WERI-Rb-1 (cell line): ENCODE measurements around the gene BCL2L11.

Source experiments
- DNase-seq: peaks from one replicate; pipeline ENCODE4 v3.0.0-alpha.2; 2020
- H3K27ac ChIP-seq: fragments of 250-450 bp; sonication (Bioruptor Pico); 2 replicates; pipeline ENCODE4 v1.5.1; 2020; ENCODE audit warnings: mild to moderate bottlenecking, moderate library complexity
- H3K27me3 ChIP-seq: fragments of 250-450 bp; sonication (Bioruptor Pico); 2 replicates; pipeline ENCODE4 v1.5.1; 2021; ENCODE audit warnings: mild to moderate bottlenecking, low read depth, moderate library complexity; ENCODE audit not compliant: insufficient read depth, severe bottlenecking
- H3K36me3 ChIP-seq: fragments of 250-450 bp; sonication (Bioruptor Pico); 2 replicates; pipeline ENCODE4 v1.5.1; 2020; ENCODE audit warnings: mild to moderate bottlenecking, moderate library complexity
- H3K4me3 ChIP-seq: 2 replicates; pipeline ENCODE4 v1.5.1; 2011; ENCODE audit warnings: low read depth, mild to moderate bottlenecking, control low read depth, low read length
- H3K9me3 ChIP-seq: fragments of 250-450 bp; sonication (Bioruptor Pico); 2 replicates; pipeline ENCODE4 v1.5.1; 2021; ENCODE audit warnings: mild to moderate bottlenecking, moderate library complexity; ENCODE audit not compliant: severe bottlenecking
- CTCF ChIP-seq: IDR thresholded peaks from 2 replicates; pipeline ENCODE4 v1.5.1; 2011; ENCODE audit warnings: low read depth, mild to moderate bottlenecking, control low read depth, inconsistent platforms, low read length

Gene BCL2L11

GRCh38 chr2:111199840-111200239, 79.1 kb downstream of the BCL2L11 start:
- no peak overlapping the region for H3K4me3 ChIP-seq
- no peak for DNase-seq
- TF ChIP-seq CTCF: no peak
- H3K9me3 ChIP-seq: no peaks in the 10 kb centered on the region
- H3K36me3 ChIP-seq: no peaks in the 10 kb centered on the region
- peaks cover 76% of the 10 kb centered on the region for H3K27me3 ChIP-seq
- H3K27ac ChIP-seq: no peak overlapping the region

- TF ChIP-seq CTCF: no peak
- Histone ChIP-seq H3K27me3 (peaks cover 75% of the 10 kb centered on the region), H3K36me3 (no peaks in the 10 kb centered on the region), H3K4me3 (no peak overlapping the region), H3K9me3 (no peaks in the 10 kb centered on the region), H3K27ac (no peak overlapping the region)
- DNase-seq: no peak
Measured at GRCh38 chr2:111200333-111200881, 79.7 kb downstream of the BCL2L11 start.

- H3K4me3 ChIP-seq: no peak overlapping the region
- peaks cover 75% of the 10 kb centered on the region for H3K27me3 ChIP-seq
- H3K36me3 ChIP-seq: no peaks in the 10 kb centered on the region
- no peak overlapping the region for H3K27ac ChIP-seq
- no peak for TF ChIP-seq CTCF
- DNase-seq: no peak
- no peaks in the 10 kb centered on the region for H3K9me3 ChIP-seq
Measured at GRCh38 chr2:111201214-111201613, 80.5 kb downstream of the BCL2L11 start.

- Histone ChIP-seq H3K9me3 (no peaks in the 10 kb centered on the region), H3K27me3 (peaks cover 73% of the 10 kb centered on the region), H3K4me3 (no peak overlapping the region), H3K36me3 (no peaks in the 10 kb centered on the region), H3K27ac (no peak overlapping the region)
- no peak for DNase-seq
- TF ChIP-seq CTCF: no peak
Measured at GRCh38 chr2:111202266-111203040, 81.7 kb downstream of the BCL2L11 start.

- Histone ChIP-seq H3K9me3 (no peaks in the 10 kb centered on the region), H3K27ac (no peak overlapping the region), H3K36me3 (no peaks in the 10 kb centered on the region), H3K4me3 (no peak overlapping the region), H3K27me3 (peaks cover 69% of the 10 kb centered on the region)
- no peak for TF ChIP-seq CTCF
- DNase-seq: no peak
Measured at GRCh38 chr2:111204706-111205105, 84.0 kb downstream of the BCL2L11 start.
